GM19455 (cell line): ENCODE measurements around the gene CASP8.

Experiments
- ATAC-seq: cut with Tn5 transposase; IDR thresholded peaks from one replicate; pipeline ENCODE4 v1.9.1; 2021; ENCODE audit not compliant: unreplicated experiment

Gene CASP8

GRCh38 chr2:201329409-201329808 lies 69.1 kb downstream of the CASP8 start:
- ATAC-seq, result no peak
